ENCODE data around the gene BDKRB2. TPM values are rescaled to one million over a fixed set of nuclear protein-coding genes. Genes with fewer than 3 reads are reported as not detected.

Gene BDKRB2
- total and polyA plus RNA-seq, 2 of the 4 experiments (the other 2 are of a cell fraction), result 60.9 to 73.1 TPM

DNA sequence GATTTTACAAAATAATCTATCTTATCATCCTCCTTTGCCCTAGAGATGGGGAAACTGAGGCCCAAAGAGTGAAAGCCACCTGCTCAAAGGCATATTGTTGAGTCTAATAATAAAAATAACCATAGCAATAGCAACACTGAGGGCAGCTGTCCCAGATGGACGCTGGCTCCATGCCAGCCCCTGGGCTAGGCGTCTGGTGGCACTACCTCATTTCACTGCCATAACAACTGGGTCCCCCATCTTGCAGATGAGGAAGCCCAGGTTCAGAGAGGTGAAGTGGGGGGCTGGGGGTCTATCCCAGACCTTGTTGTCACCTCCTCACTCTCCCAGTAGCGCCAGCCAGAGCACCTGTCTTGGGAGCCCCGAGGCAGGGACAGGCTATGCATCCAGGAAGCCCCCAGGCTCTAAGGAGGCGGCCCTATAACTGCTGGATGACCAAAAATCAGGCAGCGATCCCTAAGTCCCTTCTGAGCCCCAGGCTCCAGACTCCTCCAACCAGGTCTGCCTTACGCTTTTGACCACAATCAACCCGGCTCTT lies 12.8 kb downstream of the BDKRB2 start:
- dilution Hi-C loops (cut with HindIII; ENCODE audit: low sequenced_read_pairs, unreplicated experiment) (no loop called here), intact Hi-C loops (cut with micrococcal nuclease) (no loop called here), in situ Hi-C loops (cut with MboI; ENCODE audit: low sequenced_read_pairs) (no loop called here)
- POLR2A ChIA-PET (ENCODE audit: unreplicated experiment), result no interaction called here
- WGBS, 2 experiments (ENCODE audit: extremely low coverage in 2 of 2, insufficient read length in 1 of 2), result 80% methylated on average over 2 of the region's 8 CpGs; no CpG with 5 or more reads in 1 of the 2 experiments
- H3K9me3 ChIP-seq (ENCODE audit: control insufficient read depth, insufficient read depth, low read length), result peaks cover 1% of the 10 kb centered on the region
- H3K36me3 ChIP-seq (ENCODE audit: control insufficient read depth, insufficient read depth, low read length), result peaks cover 77% of the 10 kb centered on the region
- H3K79me1 ChIP-seq (ENCODE audit: low read depth in 1 of 2, low read length in 2 of 2), result peaks cover 65 to 97% of the 10 kb centered on the region in 2 experiments
- H2BK20ac ChIP-seq (ENCODE audit: low read depth, low read length), result no peak overlapping the region
- H3K56ac ChIP-seq (ENCODE audit: extremely low read depth, insufficient read depth, low read length), result no peak overlapping the region
- H3K18ac ChIP-seq (ENCODE audit: low read depth, low read length), result no peak overlapping the region
- H3K27me3 ChIP-seq (ENCODE audit: control insufficient read depth, insufficient read depth, low read length), result no peaks in the 10 kb centered on the region
- H4K5ac ChIP-seq (ENCODE audit: low read depth, low read length), result no peak overlapping the region
- H3K4ac ChIP-seq (ENCODE audit: low read depth, low read length), result no peak overlapping the region
- no peak overlapping the region for H2BK5ac ChIP-seq (ENCODE audit: low read depth, low read length, poor library complexity, severe bottlenecking)
- no peak for DNase-seq
- no TSS peak for BruUV-seq (replicated peaks)
- H4K8ac ChIP-seq (ENCODE audit: low read depth in 2 of 2, low read length in 2 of 2), result no peak overlapping the region
- no peak overlapping the region for H3K9ac ChIP-seq (ENCODE audit: low read depth, low read length)
- H3K4me2 ChIP-seq (ENCODE audit: low read depth, low read length), result no peak overlapping the region
- no peak overlapping the region for H3K23ac ChIP-seq (ENCODE audit: low read depth, low read length)
- CTCF ChIA-PET, result no interaction called here
- H3K9me1 ChIP-seq (ENCODE audit: insufficient read depth, low read length), result peaks cover 47% of the 10 kb centered on the region
- no peak overlapping the region for H2AK5ac ChIP-seq (ENCODE audit: low read depth, low read length)
- no peak overlapping the region for H2AK9ac ChIP-seq (replicated peaks; ENCODE audit: low read depth, low read length, poor library complexity)
- no peak overlapping the region for H2AFZ ChIP-seq (replicated peaks; ENCODE audit: low read length, poor library complexity)
- H3K4me1 ChIP-seq (ENCODE audit: control insufficient read depth, insufficient read depth, low read length), result peaks cover 38% of the 10 kb centered on the region
- no peak overlapping the region for H3K27ac ChIP-seq (ENCODE audit: insufficient read depth, low read length)
- no peak overlapping the region for H2BK120ac ChIP-seq (ENCODE audit: low read depth, low read length)
- no peak overlapping the region for H3K4me3 ChIP-seq (ENCODE audit: insufficient read depth, low read depth, low read length)
- TF ChIP-seq FOS (IDR thresholded peaks at IDR 0.05; ENCODE audit: low read depth, low read length) (no peak), RAD21 (IDR thresholded peaks at IDR 0.05; ENCODE audit: low read length) (no peak), POLR2A (IDR thresholded peaks at IDR 0.05; ENCODE audit: low read depth, low read length) (no peak), CEBPB (IDR thresholded peaks at IDR 0.05; ENCODE audit: low read depth, low read length) (no peak), BHLHE40 (IDR thresholded peaks at IDR 0.05; ENCODE audit: low read depth, low read length) (no peak), NFE2L2 (IDR thresholded peaks at IDR 0.05; ENCODE audit: low read depth, low read length) (no peak), RFX5 (IDR thresholded peaks at IDR 0.05; ENCODE audit: low read depth, low read length) (no peak), MAFK (IDR thresholded peaks at IDR 0.05; ENCODE audit: low read depth, low read length) (no peak), SMC3 (IDR thresholded peaks at IDR 0.05; ENCODE audit: low read depth, low read length) (no peak), CHD1 (IDR thresholded peaks at IDR 0.05; ENCODE audit: low read depth, low read length) (no peak), MXI1 (IDR thresholded peaks at IDR 0.05; ENCODE audit: borderline replicate concordance, low read depth, low read length) (no peak), MAZ (IDR thresholded peaks at IDR 0.05; ENCODE audit: borderline replicate concordance, low read depth, low read length) (no peak), RCOR1 (IDR thresholded peaks at IDR 0.05; ENCODE audit: insufficient replicate concordance, low read length) (no peak)
- TF ChIP-seq, protein P1, sequence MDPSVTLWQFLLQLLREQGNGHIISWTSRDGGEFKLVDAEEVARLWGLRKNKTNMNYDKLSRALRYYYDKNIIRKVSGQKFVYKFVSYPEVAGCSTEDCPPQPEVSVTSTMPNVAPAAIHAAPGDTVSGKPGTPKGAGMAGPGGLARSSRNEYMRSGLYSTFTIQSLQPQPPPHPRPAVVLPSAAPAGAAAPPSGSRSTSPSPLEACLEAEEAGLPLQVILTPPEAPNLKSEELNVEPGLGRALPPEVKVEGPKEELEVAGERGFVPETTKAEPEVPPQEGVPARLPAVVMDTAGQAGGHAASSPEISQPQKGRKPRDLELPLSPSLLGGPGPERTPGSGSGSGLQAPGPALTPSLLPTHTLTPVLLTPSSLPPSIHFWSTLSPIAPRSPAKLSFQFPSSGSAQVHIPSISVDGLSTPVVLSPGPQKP (IDR thresholded peaks at IDR 0.05; ENCODE audit: borderline replicate concordance, low read depth, low read length), result no peak
- TF ChIP-seq, protein P2, sequence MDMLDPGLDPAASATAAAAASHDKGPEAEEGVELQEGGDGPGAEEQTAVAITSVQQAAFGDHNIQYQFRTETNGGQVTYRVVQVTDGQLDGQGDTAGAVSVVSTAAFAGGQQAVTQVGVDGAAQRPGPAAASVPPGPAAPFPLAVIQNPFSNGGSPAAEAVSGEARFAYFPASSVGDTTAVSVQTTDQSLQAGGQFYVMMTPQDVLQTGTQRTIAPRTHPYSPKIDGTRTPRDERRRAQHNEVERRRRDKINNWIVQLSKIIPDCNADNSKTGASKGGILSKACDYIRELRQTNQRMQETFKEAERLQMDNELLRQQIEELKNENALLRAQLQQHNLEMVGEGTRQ (IDR thresholded peaks at IDR 0.05; ENCODE audit: low read depth, low read length), result no peak
- TF ChIP-seq, protein P3, sequence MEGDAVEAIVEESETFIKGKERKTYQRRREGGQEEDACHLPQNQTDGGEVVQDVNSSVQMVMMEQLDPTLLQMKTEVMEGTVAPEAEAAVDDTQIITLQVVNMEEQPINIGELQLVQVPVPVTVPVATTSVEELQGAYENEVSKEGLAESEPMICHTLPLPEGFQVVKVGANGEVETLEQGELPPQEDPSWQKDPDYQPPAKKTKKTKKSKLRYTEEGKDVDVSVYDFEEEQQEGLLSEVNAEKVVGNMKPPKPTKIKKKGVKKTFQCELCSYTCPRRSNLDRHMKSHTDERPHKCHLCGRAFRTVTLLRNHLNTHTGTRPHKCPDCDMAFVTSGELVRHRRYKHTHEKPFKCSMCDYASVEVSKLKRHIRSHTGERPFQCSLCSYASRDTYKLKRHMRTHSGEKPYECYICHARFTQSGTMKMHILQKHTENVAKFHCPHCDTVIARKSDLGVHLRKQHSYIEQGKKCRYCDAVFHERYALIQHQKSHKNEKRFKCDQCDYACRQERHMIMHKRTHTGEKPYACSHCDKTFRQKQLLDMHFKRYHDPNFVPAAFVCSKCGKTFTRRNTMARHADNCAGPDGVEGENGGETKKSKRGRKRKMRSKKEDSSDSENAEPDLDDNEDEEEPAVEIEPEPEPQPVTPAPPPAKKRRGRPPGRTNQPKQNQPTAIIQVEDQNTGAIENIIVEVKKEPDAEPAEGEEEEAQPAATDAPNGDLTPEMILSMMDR (conservative IDR thresholded peaks at IDR 0.05; ENCODE audit: low read depth, low read length), result no peak
- no peak for ATAC-seq (ENCODE audit: low read depth)
- H4K20me1 ChIP-seq (ENCODE audit: insufficient read depth, low read length), result peaks cover 53% of the 10 kb centered on the region
- no peak overlapping the region for H4K91ac ChIP-seq (ENCODE audit: insufficient read depth, low read depth, low read length)
- no peak overlapping the region for H3K14ac ChIP-seq (replicated peaks; ENCODE audit: low read depth, low read length)
- H2BK15ac ChIP-seq (ENCODE audit: low read depth, low read length), result no peak overlapping the region

All from IMR-90 (cell line).